Karpas-422 (cell line): Measurements from ENCODE around the gene EDIL3. TPM values are rescaled to one million over a fixed set of nuclear protein-coding genes. Genes with fewer than 3 reads are reported as not detected.

Experiments
- DNase-seq: peaks from one replicate; pipeline ENCODE4 v3.0.0-alpha.2; 2015
- H2AFZ ChIP-seq: fragments of 200-600 bp; sonication (generic); 2 replicates; pipeline ENCODE4 v1.6.1; 2014; ENCODE audit warnings: antibody characterized with exemption, low read length, mixed read lengths
- H3K27ac ChIP-seq: fragments of 200-600 bp; sonication (generic); 2 replicates; pipeline ENCODE4 v1.5.1; 2014; ENCODE audit warnings: mild to moderate bottlenecking, low read length, moderate library complexity
- H3K27me3 ChIP-seq: fragments of 200-600 bp; sonication (generic); 2 replicates; pipeline ENCODE4 v1.6.1; 2014; ENCODE audit warnings: low read length, mixed read lengths
- H3K36me3 ChIP-seq: fragments of 200-600 bp; sonication (generic); 2 replicates; pipeline ENCODE4 v1.6.1; 2014; ENCODE audit warnings: low read length, mixed read lengths; ENCODE audit not compliant: insufficient read depth
- H3K4me1 ChIP-seq: fragments of 200-600 bp; sonication (generic); 2 replicates; pipeline ENCODE4 v1.6.1; 2014; ENCODE audit warnings: mild to moderate bottlenecking, low read length, mixed read lengths
- H3K4me2 ChIP-seq: fragments of 200-600 bp; sonication (generic); 2 replicates; pipeline ENCODE4 v1.6.1; 2014; ENCODE audit warnings: low read length, low read depth, mild to moderate bottlenecking; ENCODE audit not compliant: poor library complexity, severe bottlenecking
- H3K4me3 ChIP-seq: fragments of 200-600 bp; sonication (generic); 2 replicates; pipeline ENCODE4 v1.5.1; 2014; ENCODE audit warnings: mild to moderate bottlenecking, antibody characterized with exemption, low read length, mixed read lengths
- H3K79me2 ChIP-seq: fragments of 200-600 bp; sonication (generic); 2 replicates; pipeline ENCODE4 v1.6.1; 2014; ENCODE audit warnings: mild to moderate bottlenecking, low read length, mixed read lengths
- H3K9ac ChIP-seq: fragments of 200-600 bp; sonication (generic); 2 replicates; pipeline ENCODE4 v1.6.0; 2014; ENCODE audit warnings: low read length
- H3K9me2 ChIP-seq: fragments of 200-600 bp; sonication (generic), shearing (Covaris generic); replicated peaks from 2 replicates; pipeline ENCODE4 v1.6.0; 2014; ENCODE audit warnings: mild to moderate bottlenecking, low read length, moderate library complexity; ENCODE audit not compliant: insufficient read depth
- H3K9me3 ChIP-seq: fragments of 300-700, 200-600 bp; sonication (generic); 2 replicates; pipeline ENCODE4 v1.6.1; 2014; ENCODE audit warnings: low read length, mixed read lengths
- H4K20me1 ChIP-seq: fragments of 200-600 bp; sonication (generic); 2 replicates; pipeline ENCODE4 v1.6.1; 2014; ENCODE audit warnings: mild to moderate bottlenecking, antibody characterized with exemption, low read length, low read depth; ENCODE audit not compliant: insufficient read depth
- total RNA-seq: library from RNA; depleted of rRNA; stranded (reverse); fragments of >200 nt; shearing (Covaris generic); gene quantifications from 2 replicates; pipeline ENCODE4 v1.2.3, GENCODE V29; 2014; ENCODE audit warnings: low replicate concordance

EDIL3 gene
- total RNA-seq, 1 experiment from 2014 or later, result not detected

DNA sequence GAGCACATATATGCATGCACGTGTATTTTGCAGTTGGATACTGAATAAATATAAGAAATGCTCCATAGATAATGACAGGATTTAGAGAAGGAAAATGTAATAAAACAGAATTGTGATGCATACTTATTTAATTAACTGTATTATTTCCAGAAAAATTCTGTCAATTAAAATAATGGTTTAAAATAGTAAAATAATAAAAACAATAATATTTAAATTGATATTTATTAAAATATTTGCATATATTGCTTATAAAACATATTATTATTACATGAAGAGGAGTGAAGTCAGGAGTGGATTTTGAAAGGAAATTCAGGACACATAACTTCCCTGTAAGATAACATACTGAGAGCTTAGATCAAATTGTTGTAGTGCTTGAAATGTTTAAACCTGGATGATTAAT is 21.4 kb upstream of the EDIL3 start:
- no peak for DNase-seq
- Histone ChIP-seq H3K4me2 (no peak overlapping the region), H3K9me2 (no peaks in the 10 kb centered on the region), H3K79me2 (no peaks in the 10 kb centered on the region), H3K4me1 (no peaks in the 10 kb centered on the region), H3K9ac (no peak overlapping the region), H3K27me3 (no peaks in the 10 kb centered on the region), H2AFZ (no peak overlapping the region), H3K9me3 (peaks cover 36% of the 10 kb centered on the region; the same call in 1 of the 2 replicates), H3K36me3 (no peaks in the 10 kb centered on the region), H4K20me1 (no peaks in the 10 kb centered on the region), H3K27ac (no peak overlapping the region), H3K4me3 (no peak overlapping the region)

DNA sequence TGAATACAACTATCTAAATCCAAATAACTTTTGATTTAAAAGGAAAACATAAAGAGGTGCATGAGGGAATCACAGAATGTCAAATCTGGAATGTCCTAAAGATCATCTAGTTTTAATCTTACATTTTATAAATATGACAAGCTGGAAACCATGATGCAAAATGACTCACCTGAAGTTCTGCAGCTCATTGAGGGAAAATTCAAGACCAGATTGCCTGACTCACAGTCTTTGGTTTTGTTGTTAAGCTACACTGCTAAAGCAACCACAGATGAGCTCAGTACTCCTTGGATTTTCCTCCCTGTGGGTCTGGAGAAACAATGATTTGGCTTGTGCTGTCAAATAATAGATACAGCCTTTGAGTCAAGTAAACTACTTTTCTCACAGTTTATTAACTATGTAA is 19.1 kb upstream of the EDIL3 start:
- peaks cover 48% of the 10 kb centered on the region; the same call in 1 of the 2 replicates for H3K9me3 ChIP-seq
- no peak overlapping the region for H3K9ac ChIP-seq
- no peaks in the 10 kb centered on the region for H3K4me1 ChIP-seq
- H3K4me3 ChIP-seq, result no peak overlapping the region
- H3K4me2 ChIP-seq, result no peak overlapping the region
- no peak overlapping the region for H3K27ac ChIP-seq
- H3K9me2 ChIP-seq, result no peaks in the 10 kb centered on the region
- H3K36me3 ChIP-seq, result no peaks in the 10 kb centered on the region
- no peak overlapping the region for H2AFZ ChIP-seq
- H3K79me2 ChIP-seq, result no peaks in the 10 kb centered on the region
- no peaks in the 10 kb centered on the region for H4K20me1 ChIP-seq
- no peaks in the 10 kb centered on the region for H3K27me3 ChIP-seq
- DNase-seq, result no peak

DNA sequence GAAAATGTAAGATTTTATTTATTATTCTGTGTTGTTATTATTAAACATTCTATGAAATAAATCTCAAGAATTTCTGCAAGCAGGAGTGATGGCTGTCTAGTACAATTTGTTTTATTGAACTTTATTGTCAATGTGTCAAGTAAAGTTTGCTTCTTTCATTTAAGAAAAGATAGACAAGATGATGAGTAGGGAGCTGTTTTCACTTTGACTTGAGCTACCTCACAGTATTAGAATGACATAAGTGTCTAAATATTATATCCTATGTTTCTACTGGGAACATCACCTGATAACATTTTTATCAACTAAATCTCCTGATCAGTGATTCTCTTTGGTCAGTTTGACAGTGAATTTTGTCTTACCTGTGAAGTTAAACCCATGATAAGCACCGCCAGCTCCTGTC is 12.7 kb upstream of the EDIL3 start:
- DNase-seq, result no peak
- H3K79me2 ChIP-seq, result no peaks in the 10 kb centered on the region
- H3K27me3 ChIP-seq, result no peaks in the 10 kb centered on the region
- H3K9me3 ChIP-seq, result peaks cover 36% of the 10 kb centered on the region; the same call in 1 of the 2 replicates
- H4K20me1 ChIP-seq, result no peaks in the 10 kb centered on the region
- no peaks in the 10 kb centered on the region for H3K9me2 ChIP-seq
- no peak overlapping the region for H3K4me3 ChIP-seq
- H3K27ac ChIP-seq, result no peak overlapping the region
- H3K36me3 ChIP-seq, result no peaks in the 10 kb centered on the region
- no peak overlapping the region for H3K9ac ChIP-seq
- H3K4me2 ChIP-seq, result no peak overlapping the region
- no peak overlapping the region for H2AFZ ChIP-seq
- H3K4me1 ChIP-seq, result no peaks in the 10 kb centered on the region

DNA sequence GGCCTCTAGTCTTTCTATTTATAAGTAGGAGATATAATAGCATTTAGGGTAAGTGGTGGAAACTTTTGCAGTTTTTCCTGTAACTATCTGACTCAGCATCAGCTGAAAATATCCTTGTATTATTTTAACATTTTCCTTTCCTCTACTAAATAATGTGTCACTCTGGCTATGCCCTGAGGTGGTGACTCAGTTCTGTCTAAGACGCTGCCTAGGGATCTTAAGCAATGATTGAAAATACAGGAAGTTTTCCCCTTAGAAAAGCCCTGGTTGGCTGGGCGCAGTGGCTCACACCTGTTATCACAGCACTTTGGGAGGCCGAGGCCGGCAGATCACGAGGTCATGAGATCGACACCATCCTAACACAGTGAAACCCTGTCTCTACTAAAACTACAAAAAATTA is 9.3 kb upstream of the EDIL3 start:
- H4K20me1 ChIP-seq, result no peaks in the 10 kb centered on the region
- no peaks in the 10 kb centered on the region for H3K36me3 ChIP-seq
- no peak overlapping the region for H3K4me3 ChIP-seq
- H3K27me3 ChIP-seq, result no peaks in the 10 kb centered on the region
- DNase-seq, result no peak
- no peak overlapping the region for H2AFZ ChIP-seq
- H3K9me3 ChIP-seq, result peaks cover 27% of the 10 kb centered on the region
- H3K9ac ChIP-seq, result no peak overlapping the region
- H3K27ac ChIP-seq, result no peak overlapping the region
- no peaks in the 10 kb centered on the region for H3K4me1 ChIP-seq
- H3K4me2 ChIP-seq, result no peak overlapping the region
- no peaks in the 10 kb centered on the region for H3K9me2 ChIP-seq
- no peaks in the 10 kb centered on the region for H3K79me2 ChIP-seq

DNA sequence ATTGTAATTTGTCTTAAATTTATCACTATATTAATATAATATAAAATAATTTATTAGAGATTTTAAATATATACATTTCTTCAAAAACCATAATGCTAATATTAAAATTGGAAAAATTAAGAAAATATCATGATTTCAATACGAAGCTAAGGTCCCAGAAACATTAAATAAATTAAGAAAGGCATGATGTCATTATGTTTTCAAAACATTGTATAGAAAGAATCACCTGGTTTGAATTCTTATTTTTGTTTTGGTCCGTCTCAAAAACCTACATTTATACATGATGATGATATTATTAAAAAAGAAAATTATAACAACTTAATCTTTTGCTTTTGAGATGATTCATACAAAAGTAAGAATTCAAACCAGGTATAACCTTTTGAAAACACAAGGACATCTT is 8.2 kb upstream of the EDIL3 start:
- H4K20me1 ChIP-seq, result no peaks in the 10 kb centered on the region
- H3K9me3 ChIP-seq, result peaks cover 24% of the 10 kb centered on the region
- H3K9ac ChIP-seq, result no peak overlapping the region
- no peak overlapping the region for H3K27ac ChIP-seq
- H3K4me2 ChIP-seq, result no peak overlapping the region
- no peaks in the 10 kb centered on the region for H3K9me2 ChIP-seq
- no peaks in the 10 kb centered on the region for H3K4me1 ChIP-seq
- H3K36me3 ChIP-seq, result no peaks in the 10 kb centered on the region
- no peaks in the 10 kb centered on the region for H3K79me2 ChIP-seq
- H3K27me3 ChIP-seq, result no peaks in the 10 kb centered on the region
- no peak overlapping the region for H3K4me3 ChIP-seq
- DNase-seq, result no peak
- no peak overlapping the region for H2AFZ ChIP-seq

DNA sequence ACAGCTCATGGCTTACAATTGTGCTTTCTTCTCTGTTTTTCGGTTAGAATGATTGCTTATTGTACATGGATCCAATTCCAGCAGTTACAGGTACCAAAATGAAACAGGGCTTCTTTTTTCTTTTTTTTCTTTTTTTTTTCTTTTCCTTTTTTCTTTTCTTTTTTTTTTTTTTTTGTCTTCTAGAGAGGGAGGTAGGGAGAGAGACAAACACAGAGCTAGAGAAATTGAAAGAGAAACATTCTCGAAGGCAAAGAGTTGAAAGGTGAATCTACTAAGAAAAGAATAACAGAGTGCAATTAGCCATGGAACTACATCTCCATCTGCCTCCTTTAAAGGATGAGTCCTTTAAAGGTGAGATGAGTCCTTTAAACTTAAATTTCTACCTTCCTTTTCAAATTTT is 1.0 kb upstream of the EDIL3 start:
- H3K9me3 ChIP-seq, result peaks cover 10% of the 10 kb centered on the region
- no peaks in the 10 kb centered on the region for H3K79me2 ChIP-seq
- no peak overlapping the region for H2AFZ ChIP-seq
- no peaks in the 10 kb centered on the region for H3K27me3 ChIP-seq
- no peaks in the 10 kb centered on the region for H3K9me2 ChIP-seq
- no peak overlapping the region for H3K4me2 ChIP-seq
- no peak overlapping the region for H3K27ac ChIP-seq
- no peak overlapping the region for H3K9ac ChIP-seq
- no peaks in the 10 kb centered on the region for H3K4me1 ChIP-seq
- H4K20me1 ChIP-seq, result no peaks in the 10 kb centered on the region
- no peak overlapping the region for H3K4me3 ChIP-seq
- DNase-seq, result no peak
- H3K36me3 ChIP-seq, result no peaks in the 10 kb centered on the region

DNA sequence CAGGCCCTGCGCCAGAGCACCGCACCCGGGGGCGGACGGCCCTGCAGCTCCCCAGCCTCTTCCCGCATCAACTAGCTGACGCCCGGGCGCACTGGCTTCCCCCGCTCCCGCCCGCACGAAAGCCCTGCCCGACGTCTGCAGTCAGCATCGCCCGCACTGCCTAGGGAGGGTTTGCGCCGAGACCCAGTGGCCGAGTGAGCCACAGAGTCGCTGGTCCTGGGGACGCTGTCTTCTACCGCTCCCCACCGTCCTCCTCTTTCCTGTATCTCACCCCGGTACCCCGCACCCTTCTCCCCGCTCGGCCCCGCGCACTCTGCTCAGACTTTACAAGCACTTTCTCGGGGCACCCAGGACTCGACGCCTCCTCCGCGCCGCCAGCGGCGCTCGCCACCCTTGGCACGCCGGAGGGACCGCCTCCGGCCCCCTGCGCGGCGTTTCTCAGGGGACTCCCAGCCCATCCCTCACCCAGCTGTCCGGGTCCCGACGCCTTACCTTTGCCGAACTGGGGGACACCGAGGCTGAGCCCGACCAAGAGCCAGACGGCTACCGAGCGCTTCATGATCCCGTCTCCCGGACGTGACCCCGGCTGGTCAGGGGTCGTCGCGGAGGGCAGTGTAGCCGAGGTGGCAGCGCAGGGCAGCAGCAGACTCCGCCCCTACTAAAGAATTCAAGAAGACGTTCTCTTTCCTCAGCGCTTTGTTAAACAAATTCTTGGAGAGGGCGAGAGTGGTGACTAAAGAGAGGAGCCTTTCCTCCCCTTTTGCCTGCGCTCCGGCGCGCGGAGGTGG is 670 bp downstream of the EDIL3 start:
- no peak overlapping the region for H3K4me2 ChIP-seq
- H3K27ac ChIP-seq, result no peak overlapping the region
- DNase-seq, result no peak
- H3K4me3 ChIP-seq, result no peak overlapping the region
- H4K20me1 ChIP-seq, result no peaks in the 10 kb centered on the region
- no peaks in the 10 kb centered on the region for H3K9me2 ChIP-seq
- peaks cover 6% of the 10 kb centered on the region; the same call in 1 of the 2 replicates for H3K9me3 ChIP-seq
- no peaks in the 10 kb centered on the region for H3K27me3 ChIP-seq
- H3K79me2 ChIP-seq, result no peaks in the 10 kb centered on the region
- no peaks in the 10 kb centered on the region for H3K36me3 ChIP-seq
- no peak overlapping the region for H2AFZ ChIP-seq
- H3K9ac ChIP-seq, result no peak overlapping the region
- H3K4me1 ChIP-seq, result no peaks in the 10 kb centered on the region

DNA sequence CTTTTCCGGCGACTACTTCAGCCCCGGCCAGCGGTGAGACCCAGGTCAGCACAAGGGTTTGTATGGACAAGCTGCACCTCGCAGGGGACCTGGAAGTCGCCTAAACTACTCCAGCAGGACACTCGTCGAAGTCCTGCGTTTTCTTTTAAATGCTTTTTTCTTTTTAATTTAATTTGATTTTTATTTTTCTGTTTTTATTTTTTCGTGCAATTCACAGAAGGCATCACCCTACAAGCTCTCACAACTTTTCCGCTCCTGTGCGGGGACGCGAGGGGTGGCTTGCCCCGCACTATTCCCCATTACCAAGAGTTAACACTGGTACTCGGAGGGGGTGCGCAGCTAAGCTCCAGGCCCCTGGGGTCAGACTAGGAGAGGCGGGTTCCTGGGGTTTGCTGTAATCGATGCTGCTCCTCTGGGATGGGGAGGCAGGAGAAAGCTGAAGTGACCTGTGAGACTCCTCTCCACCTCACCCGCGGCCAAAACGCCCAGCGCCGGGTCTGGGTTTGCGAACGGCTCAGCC is 1.3 kb downstream of the EDIL3 start:
- H3K27me3 ChIP-seq, result no peaks in the 10 kb centered on the region
- H3K4me3 ChIP-seq, result no peak overlapping the region
- H3K36me3 ChIP-seq, result no peaks in the 10 kb centered on the region
- H3K4me2 ChIP-seq, result no peak overlapping the region
- DNase-seq, result no peak
- H4K20me1 ChIP-seq, result no peaks in the 10 kb centered on the region
- H3K9ac ChIP-seq, result no peak overlapping the region
- no peak overlapping the region for H2AFZ ChIP-seq
- H3K27ac ChIP-seq, result no peak overlapping the region
- peaks cover 6% of the 10 kb centered on the region; the same call in 1 of the 2 replicates for H3K9me3 ChIP-seq
- H3K9me2 ChIP-seq, result no peaks in the 10 kb centered on the region
- H3K79me2 ChIP-seq, result no peaks in the 10 kb centered on the region
- H3K4me1 ChIP-seq, result no peaks in the 10 kb centered on the region
